ENCODE measurements around the gene LRP8.

The LRP8 gene

DNA sequence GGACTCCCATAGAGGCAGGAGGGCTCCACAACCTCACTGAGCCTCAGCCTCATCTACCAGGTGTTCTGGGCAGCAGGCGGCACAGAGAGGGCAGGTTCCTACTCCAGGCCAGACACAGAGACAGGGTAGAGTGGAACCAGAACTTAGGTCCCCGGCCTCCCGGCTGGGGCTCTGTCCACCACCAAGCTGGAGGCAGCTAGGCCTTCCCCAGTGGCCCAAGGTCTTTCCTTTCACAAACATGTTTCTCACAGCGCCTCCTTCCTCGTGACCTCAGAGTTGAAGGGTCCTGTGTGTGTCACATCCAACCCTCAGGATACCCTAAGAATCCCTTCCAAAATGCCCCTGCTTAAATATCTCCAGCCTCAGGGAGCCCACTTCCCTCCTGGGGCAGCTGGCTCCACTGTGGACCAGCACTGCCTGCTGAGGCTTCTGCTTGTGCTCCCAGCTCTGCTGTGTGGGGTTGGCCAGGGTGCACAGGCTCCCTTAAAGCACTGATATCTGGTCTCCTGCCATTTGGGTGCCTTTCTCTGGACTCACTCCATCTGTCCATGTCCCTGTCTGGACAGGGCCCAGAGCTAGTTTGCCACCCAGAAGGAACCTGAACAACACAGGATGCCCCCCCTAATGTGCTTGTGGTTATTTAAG, 56.3 kb downstream of the LRP8 start:
- TF ChIP-seq ZFX (IDR thresholded peaks at IDR 0.05) = no peak
- TF ChIP-seq, protein P1, sequence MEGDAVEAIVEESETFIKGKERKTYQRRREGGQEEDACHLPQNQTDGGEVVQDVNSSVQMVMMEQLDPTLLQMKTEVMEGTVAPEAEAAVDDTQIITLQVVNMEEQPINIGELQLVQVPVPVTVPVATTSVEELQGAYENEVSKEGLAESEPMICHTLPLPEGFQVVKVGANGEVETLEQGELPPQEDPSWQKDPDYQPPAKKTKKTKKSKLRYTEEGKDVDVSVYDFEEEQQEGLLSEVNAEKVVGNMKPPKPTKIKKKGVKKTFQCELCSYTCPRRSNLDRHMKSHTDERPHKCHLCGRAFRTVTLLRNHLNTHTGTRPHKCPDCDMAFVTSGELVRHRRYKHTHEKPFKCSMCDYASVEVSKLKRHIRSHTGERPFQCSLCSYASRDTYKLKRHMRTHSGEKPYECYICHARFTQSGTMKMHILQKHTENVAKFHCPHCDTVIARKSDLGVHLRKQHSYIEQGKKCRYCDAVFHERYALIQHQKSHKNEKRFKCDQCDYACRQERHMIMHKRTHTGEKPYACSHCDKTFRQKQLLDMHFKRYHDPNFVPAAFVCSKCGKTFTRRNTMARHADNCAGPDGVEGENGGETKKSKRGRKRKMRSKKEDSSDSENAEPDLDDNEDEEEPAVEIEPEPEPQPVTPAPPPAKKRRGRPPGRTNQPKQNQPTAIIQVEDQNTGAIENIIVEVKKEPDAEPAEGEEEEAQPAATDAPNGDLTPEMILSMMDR (conservative IDR thresholded peaks at IDR 0.05) = no peak
- no peak overlapping the region for H3K27ac ChIP-seq

DNA sequence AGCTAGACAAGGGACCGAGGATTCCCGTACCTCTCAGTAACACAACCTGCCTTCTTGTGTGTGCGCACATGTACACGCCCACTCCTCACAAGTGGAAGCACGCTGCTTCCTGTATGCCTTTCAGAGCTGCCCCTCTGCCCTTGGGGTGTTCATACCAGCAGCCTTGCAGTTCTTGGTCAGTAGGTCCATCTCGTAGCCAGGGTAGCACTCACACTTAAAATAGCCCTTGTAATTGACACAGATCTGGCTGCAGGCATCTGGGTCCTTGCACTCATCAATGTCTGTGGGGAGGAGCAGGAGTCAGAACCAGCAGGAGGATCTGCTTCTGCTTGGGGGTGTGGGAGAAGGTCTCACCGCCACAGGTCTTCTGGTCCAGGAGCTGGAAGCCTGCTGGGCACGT, 57.0 kb downstream of the LRP8 start:
- H3K27ac ChIP-seq = no peak overlapping the region
- TF ChIP-seq ZFX (IDR thresholded peaks at IDR 0.05) = no peak
- TF ChIP-seq, protein P1 (conservative IDR thresholded peaks at IDR 0.05) = no peak

DNA sequence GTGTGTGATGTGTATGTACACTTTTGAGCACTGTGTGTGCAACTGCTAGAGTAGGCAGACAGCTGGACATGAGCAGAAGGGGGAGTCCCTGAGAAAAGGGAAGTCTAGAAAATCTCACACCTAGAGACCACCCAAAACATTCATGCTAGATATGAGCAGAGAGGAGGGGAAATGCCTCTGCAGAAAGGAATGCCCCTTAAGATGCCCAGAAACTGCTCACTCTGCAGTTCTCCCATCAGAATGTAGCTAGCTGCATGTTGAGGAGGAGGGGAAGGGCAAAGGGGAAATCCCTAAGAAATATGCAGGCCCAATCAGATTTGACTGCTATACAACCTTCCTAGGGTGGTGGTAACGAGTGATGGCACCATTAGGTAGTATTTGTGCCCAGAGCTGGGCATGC, 57.8 kb downstream of the LRP8 start:
- H3K27ac ChIP-seq = no peak overlapping the region
- TF ChIP-seq, protein P1 (conservative IDR thresholded peaks at IDR 0.05) = no peak
- TF ChIP-seq ZFX (IDR thresholded peaks at IDR 0.05) = no peak

DNA sequence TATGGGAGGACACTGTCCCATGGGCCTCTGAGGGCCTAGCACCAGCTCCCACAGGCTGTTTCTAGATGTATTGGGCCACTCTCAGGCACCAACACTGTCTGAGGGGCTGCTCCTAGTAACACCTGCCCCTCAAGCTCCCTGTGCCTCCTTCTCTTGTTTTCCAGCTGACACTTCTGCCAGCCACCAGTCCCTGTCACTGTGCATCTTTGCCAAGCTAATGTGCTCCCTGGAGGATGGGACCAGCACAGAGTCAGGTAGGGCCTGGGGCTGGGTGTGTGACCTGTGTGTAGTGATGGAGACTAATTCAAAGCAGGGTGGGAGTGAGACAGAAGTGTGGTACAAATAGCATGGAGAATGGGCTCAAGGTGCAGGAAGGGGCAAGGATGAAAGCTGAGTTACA, 60.1 kb downstream of the LRP8 start:
- TF ChIP-seq, protein P1 (conservative IDR thresholded peaks at IDR 0.05) = no peak
- no peak for TF ChIP-seq ZFX (IDR thresholded peaks at IDR 0.05)
- H3K27ac ChIP-seq = no peak overlapping the region

DNA sequence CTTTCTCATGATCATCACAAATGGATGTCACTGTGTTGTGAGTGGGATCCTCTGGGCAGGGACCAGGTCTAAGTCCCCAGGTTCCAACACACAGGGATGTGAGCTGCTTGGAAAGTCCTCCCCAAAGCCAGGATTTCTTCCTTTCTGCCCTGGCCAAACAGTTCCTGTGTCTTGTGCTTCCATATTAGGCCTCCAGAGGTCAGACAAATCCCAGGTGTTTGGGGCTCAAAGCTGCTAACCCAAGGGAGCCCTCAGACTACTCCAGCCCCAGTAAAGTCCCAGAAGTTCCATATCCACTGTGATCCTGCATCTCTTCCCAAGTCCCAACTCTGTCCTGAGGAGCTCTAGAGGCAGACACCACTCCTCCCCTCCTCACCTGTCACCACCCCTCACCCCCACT, 61.8 kb downstream of the LRP8 start:
- no peak overlapping the region for H3K27ac ChIP-seq
- TF ChIP-seq, protein P1 (conservative IDR thresholded peaks at IDR 0.05) = no peak; the same call in 1 of the 2 replicates
- TF ChIP-seq ZFX (IDR thresholded peaks at IDR 0.05) = no peak

DNA sequence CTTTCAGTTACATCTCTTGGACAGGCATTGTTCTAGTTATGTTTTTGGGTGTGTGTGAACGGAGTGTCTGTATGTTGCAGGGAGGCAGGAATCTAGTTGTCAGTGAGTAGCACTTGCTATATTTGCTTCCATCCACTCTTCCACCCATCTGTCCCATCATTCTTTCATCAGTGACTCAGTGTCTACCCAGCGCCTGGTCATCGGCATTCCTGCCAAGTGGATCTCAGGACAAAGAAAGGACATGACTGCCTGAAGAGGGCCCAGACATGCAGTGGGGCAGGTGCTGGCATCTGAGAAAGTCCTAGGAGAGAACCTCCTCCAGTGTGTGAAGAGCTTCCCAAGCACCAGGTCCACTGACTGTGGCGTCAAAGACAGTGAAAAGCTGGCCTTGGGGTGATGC, 62.3 kb downstream of the LRP8 start:
- TF ChIP-seq, protein P1 (conservative IDR thresholded peaks at IDR 0.05) = no peak
- no peak for TF ChIP-seq ZFX (IDR thresholded peaks at IDR 0.05)
- no peak overlapping the region for H3K27ac ChIP-seq

DNA sequence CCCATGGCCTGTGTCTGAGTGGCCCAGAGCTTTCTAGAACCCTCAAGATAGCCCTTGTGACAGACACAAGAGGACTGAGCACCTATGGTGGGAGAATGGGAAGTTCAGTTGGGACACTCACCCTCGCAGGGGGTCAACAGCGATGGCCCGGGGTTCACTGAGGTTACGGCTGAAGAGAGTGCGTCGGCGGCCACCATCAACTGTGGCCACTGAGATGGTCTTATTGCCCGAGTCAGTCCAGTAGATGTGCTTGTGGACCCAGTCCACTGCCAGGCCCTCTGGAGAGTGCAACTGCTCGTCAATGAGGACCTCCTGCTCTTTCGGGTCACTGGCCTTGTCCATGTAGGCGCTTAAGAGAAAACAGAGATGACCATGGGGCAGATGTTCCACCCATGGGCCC, 63.8 kb downstream of the LRP8 start:
- H3K27ac ChIP-seq = no peak overlapping the region
- TF ChIP-seq, protein P1 (conservative IDR thresholded peaks at IDR 0.05) = no peak
- no peak for TF ChIP-seq ZFX (IDR thresholded peaks at IDR 0.05)
